GM19025 (cell line): ENCODE data around the gene KIAA1191.
"Not testable (repeated sequence)": the region's sequence is repeated elsewhere in the genome, so short reads cannot be mapped to it uniquely, and the experiment has no call there.

Source experiments
- ATAC-seq: cut with Tn5 transposase; IDR thresholded peaks from one replicate; pipeline ENCODE4 v1.9.1; 2021; ENCODE audit warnings: mild to moderate bottlenecking, low read depth, moderate library complexity; ENCODE audit not compliant: unreplicated experiment

The KIAA1191 gene

GRCh38 chr5:176361437-176362232 lies at the start of gene KIAA1191:
Gene KIAA1191 (minus strand): TSS chr5:176361764. CDS start chr5:176359508, 2,256 bp downstream.
- peak; percentile 83 for ATAC-seq

- no peak for ATAC-seq
Observed at GRCh38 chr5:176410486-176411180, 49.1 kb upstream of the KIAA1191 start.

DNA sequence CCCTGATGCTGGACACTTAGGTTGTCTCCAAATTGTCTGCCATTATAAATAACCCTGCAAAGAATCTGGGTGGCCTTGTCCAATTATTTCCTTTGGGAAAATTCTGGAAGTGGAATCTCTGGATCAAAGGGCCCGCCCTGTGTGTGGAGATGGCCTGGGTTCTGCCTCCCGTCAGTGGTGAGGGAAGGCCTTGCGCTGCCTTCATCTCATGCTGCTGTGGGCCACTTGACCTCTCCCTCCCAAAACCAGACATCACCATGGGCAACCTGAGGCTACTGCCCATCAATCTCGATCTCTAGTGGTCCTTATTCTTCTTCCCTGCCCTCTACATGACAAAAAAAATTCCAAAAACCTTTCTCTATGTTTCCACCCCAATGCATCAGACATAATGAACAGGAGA lies 48.2 kb upstream of the KIAA1191 start:
- no peak for ATAC-seq

- no peak for ATAC-seq
Observed at GRCh38 chr5:176408590-176408989, 47.0 kb upstream of the KIAA1191 start.

- not testable (repeated sequence) for ATAC-seq
Observed at GRCh38 chr5:176408252-176408573, 46.6 kb upstream of the KIAA1191 start.

- no peak for ATAC-seq
Observed at GRCh38 chr5:176407456-176408251, 46.1 kb upstream of the KIAA1191 start.

DNA sequence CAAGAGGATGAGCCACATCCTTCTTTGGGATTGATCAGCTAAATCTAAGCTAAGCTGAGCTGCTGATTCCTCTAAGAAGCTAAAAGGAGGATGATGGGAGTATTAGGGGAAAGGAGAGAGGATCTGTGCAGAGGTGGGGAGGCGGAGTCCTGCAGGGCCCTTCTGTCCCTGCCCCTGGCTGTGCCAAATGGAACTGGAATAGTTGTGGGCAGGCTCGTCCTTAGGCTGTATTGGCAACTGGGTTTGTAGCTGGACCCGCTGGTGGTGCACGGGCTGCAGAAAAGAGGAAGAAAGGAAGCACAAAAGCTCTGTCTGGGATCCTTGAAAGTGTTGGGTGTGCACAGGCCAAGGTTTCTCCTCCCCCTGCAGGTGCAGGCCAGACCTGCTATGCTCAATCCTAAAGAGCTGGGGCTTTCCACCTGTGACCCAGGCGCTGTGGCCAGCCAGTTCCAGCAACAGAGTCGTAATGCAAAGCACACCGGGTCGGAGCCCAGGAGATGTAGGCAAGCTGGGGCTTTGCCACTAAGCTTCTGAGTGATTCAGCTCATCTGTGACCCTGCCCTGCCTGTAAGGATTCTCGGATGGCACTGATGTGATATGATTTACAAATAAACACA lies 45.0 kb upstream of the KIAA1191 start:
- ATAC-seq, result no peak

DNA sequence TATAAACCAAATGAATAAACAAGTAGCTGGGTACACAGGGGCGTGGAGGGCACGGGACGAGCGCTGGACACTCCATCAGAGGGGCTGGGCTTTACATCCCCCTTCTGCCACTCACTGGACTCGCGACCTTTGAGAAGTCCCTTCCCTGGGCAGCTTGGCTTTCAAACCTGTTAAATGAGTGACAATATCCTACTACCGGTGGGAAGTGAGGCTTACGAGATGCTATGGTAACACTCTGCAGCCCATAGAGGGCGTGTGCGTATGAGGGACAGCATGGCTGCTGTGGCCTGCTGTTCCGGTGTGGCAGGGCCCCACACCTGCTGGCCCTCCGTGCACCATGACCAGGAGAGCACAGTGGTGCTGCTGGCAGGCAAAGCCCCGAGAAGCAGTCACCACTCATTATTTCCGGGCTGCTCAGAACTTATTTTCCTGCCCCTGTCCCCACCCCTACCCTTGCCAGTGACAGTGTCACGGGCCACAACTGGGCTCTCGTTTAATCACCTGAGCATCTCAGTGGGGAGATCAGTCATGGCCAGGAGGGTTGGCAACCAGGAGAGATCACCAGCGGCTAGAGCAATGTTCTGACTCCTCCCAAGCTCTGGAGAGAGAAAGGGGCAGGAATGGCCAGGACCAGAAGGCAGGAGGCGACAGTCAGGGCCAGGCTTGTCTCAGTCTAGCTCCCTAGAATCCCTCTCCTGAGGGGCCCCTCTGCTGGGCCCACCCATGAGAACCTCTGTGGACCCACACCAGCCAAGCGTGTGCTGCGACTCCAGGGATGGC lies 44.3 kb upstream of the KIAA1191 start:
- no peak for ATAC-seq

DNA sequence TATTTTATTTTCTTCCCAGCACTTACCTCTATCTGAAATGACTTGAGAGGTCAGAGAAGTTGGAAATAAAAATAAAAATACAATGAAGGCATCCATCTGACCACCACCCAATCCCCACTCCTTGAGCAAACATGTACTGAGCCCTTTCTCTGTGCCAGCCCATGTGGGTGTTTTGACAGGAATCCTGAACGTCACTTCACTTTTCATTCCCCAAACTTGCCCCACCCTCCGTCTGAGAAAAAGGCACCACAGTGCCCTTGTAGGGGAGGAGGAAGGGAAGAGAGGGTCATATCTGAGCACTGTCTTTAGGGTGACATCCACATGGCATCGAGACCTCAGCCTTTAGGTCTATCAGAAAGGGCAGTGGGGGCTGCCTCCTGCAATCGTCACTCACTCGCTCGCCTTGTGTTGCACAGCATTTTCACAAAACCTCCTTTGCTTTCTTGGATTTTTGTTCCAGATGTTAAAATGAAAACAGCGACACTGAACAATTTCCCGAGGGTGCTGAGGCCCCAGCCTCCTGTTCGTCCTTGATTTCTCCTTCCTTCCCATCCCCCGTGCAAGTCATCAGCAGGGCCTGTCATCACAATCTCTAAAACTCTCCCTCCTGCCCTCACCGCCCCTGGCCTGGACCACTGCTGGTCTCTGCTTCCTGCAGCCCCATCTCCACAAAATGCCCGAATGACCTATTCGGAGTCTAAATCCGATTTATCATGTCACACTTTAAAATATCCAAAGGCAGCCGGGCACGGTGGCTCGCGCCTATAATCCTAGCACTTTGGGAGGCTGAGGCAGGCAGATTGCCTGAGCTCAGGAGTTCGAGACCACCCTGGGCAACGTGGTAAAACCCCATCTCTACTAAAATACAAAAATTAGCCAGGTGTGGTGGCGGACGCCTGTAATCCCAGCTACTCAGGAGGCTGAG lies 40.0 kb upstream of the KIAA1191 start:
- no peak for ATAC-seq

DNA sequence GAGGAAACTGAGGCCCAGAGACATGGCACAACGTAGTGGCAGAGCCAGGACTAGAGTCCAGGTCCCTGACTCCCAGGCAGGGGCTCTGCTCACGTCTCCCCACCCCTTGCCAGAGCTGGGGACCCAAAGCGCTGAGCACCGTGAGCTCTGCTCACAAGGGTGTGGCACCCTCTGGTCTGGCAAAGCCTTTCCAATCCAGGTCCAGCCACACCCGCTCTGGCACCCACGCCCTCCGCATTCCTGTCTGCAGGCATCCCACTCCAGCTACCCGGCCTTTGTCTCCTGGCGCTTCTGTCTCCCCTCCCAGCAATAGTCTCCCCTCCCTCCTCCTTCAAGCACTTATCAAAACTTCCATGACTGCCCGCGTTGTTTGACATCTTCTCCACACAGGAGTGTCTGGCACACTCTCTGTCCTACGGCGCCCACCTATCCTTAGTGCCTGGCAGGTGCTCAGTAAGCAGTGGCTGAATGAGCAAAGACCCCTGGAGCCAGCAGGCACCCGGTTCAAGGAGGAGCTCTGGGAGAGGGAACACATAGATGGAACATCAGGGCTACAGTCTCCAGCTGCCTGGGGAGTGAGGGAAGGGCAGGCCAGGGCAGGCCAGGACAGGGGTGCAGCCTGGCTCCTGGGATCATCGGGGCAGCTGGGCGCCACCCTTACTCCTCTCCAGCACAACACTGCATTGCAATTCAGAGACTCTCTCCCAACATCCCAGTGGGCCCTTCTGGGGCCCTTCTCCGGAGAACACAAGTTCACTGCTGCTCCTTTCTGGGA lies 39.0 kb upstream of the KIAA1191 start:
- no peak for ATAC-seq

- ATAC-seq, result no peak
Observed at GRCh38 chr5:176397736-176398420, 36.3 kb upstream of the KIAA1191 start.

GRCh38 chr5:176396330-176396729 lies 34.8 kb upstream of the KIAA1191 start:
- no peak for ATAC-seq

GRCh38 chr5:176394881-176395675 lies 33.5 kb upstream of the KIAA1191 start:
- ATAC-seq, result no peak

- no peak for ATAC-seq
Observed at GRCh38 chr5:176394096-176394495, 32.5 kb upstream of the KIAA1191 start.

DNA sequence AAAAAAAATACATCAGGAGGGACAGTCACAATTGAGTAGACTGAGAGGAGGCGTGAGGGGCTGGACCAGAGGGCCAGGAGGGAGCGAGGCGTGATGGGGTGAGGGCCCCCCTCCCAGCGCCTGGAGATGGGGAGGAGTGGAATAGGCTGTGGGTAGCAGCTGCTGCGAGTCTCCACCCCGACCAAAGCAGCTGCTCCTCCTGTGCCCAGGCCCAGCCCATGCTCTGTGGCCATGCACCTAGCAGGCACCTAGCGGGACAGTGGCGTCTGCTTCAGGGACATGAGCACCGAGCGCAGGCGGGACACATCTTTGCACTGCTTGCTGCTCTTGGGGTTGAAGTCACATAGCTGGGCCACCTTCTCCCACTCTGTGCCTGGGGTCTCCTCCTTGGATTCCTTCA lies 31.0 kb upstream of the KIAA1191 start:
- ATAC-seq, result no peak

- no peak for ATAC-seq
Observed at GRCh38 chr5:176391999-176392398, 30.4 kb upstream of the KIAA1191 start.

- no peak for ATAC-seq
Observed at GRCh38 chr5:176391479-176391878, 29.9 kb upstream of the KIAA1191 start.
